Endothelial cell of umbilical vein (primary cell): Measurements from ENCODE around the gene AHNAK2. TPM values are rescaled to one million over a fixed set of nuclear protein-coding genes. Genes with fewer than 3 reads are reported as not detected.

ENCODE experiments used
- BruUV-seq: library from RNA; stranded (reverse); fragments of 400-500 nt; replicated peaks from 2 replicates; lab custom pipeline; 2021; lab: Mats Ljungman, UMichigan
- CTCF ChIA-PET: fragments of 300-600, 350-600 bp; sonication (Branson Sonifier 250); formaldehyde crosslinking; loops from one replicate; lab custom pipeline; 2021; ENCODE audit warnings: antibody characterized with exemption, inconsistent platforms; lab: Charles Lee
- POLR2A ChIA-PET: fragments of 300-600, 350-600 bp; sonication (Branson Sonifier 250); formaldehyde crosslinking; loops from one replicate; lab custom pipeline; 2021; ENCODE audit warnings: antibody characterized with exemption, inconsistent platforms; lab: Charles Lee
- DNase-seq: peaks from one replicate; pipeline ENCODE4 v3.0.0-alpha.2; 2011; ENCODE audit warnings: low read depth, low spot score
- FAIRE-seq: peaks from 2 replicates; lab custom pipeline; 2011; peaks lifted over from hg19 to GRCh38; lab: Jason Lieb, UNC
- H2AFZ ChIP-seq: 2 replicates; pipeline ENCODE4 v1.6.0; 2012; ENCODE audit warnings: low read depth, low read length, control low read depth, inconsistent platforms
- H3K27ac ChIP-seq: 2 replicates; pipeline ENCODE4 v1.5.1; 2011; ENCODE audit warnings: low read depth, mild to moderate bottlenecking, control low read depth, low read length, moderate library complexity; ENCODE audit not compliant: insufficient read depth
- H3K27me3 ChIP-seq, 2 experiments: 2 replicates each; pipeline versions ENCODE4 v1.6.0 to v1.6.1; 2011; ENCODE audit warnings: low read length in 2 of 2, mixed read lengths in 1 of 2; ENCODE audit not compliant: control insufficient read depth in 2 of 2, insufficient read depth in 2 of 2
- H3K36me3 ChIP-seq, 2 experiments: 2 replicates in 1 of 2; 3 replicates in 1 of 2; pipeline ENCODE4 v1.5.1; 2011; ENCODE audit warnings: low read length in 2 of 2, mild to moderate bottlenecking in 1 of 2, moderate library complexity in 1 of 2; ENCODE audit not compliant: control insufficient read depth in 2 of 2, insufficient read depth in 2 of 2; ENCODE audit errors: extremely low read depth in 1 of 2
- H3K4me1 ChIP-seq: 3 replicates; pipeline ENCODE4 v1.5.1; 2011; ENCODE audit warnings: mild to moderate bottlenecking, low read length; ENCODE audit not compliant: control insufficient read depth, insufficient read depth; ENCODE audit errors: extremely low read depth
- H3K4me2 ChIP-seq: 2 replicates; pipeline ENCODE4 v1.6.1; 2011; ENCODE audit warnings: low read length, control low read depth, mixed read lengths; ENCODE audit not compliant: insufficient read depth
- H3K4me3 ChIP-seq, 3 experiments: fragments of 200-600 bp in 1 of 3; sonication (generic), shearing (Covaris generic) in 1 of 3; replicated peaks in 1 of 3; 2 replicates each; pipeline ENCODE4 v1.5.1; 2011 to 2016; ENCODE audit warnings: control low read depth in 3 of 3, low read length in 3 of 3, mild to moderate bottlenecking in 2 of 3, inconsistent platforms in 1 of 3, low read depth in 1 of 3, moderate library complexity in 1 of 3; ENCODE audit not compliant: insufficient read depth in 1 of 3
- H3K79me2 ChIP-seq: 2 replicates; pipeline ENCODE4 v1.6.0; 2012; ENCODE audit warnings: low read length, inconsistent platforms; ENCODE audit not compliant: control insufficient read depth, insufficient read depth
- H3K9ac ChIP-seq: replicated peaks from 2 replicates; pipeline ENCODE3; 2011; ENCODE audit warnings: low read length, control low read depth; ENCODE audit not compliant: insufficient read depth; ENCODE audit errors: extremely low read depth
- H3K9me1 ChIP-seq: replicated peaks from 3 replicates; pipeline ENCODE4 v1.6.0; 2011; ENCODE audit warnings: mild to moderate bottlenecking, low read length; ENCODE audit not compliant: control insufficient read depth, insufficient read depth; ENCODE audit errors: extremely low read depth
- H3K9me3 ChIP-seq: replicated peaks from 2 replicates; pipeline ENCODE4 v1.5.1; 2012; ENCODE audit warnings: low read length, inconsistent platforms; ENCODE audit not compliant: control insufficient read depth, insufficient read depth
- H4K20me1 ChIP-seq: replicated peaks from 2 replicates; pipeline ENCODE3; 2011; ENCODE audit warnings: mild to moderate bottlenecking, low read length; ENCODE audit not compliant: control insufficient read depth, insufficient read depth; ENCODE audit errors: extremely low read depth
- CTCF ChIP-seq, 2 donors: IDR thresholded peaks; 1 replicate in 1 of 2; 2 replicates in 1 of 2; pipeline ENCODE4 v1.5.1; 2011; ENCODE audit warnings: low read length in 2 of 2, mild to moderate bottlenecking in 2 of 2, moderate library complexity in 2 of 2, control low read depth in 1 of 2, inconsistent platforms in 1 of 2, low read depth in 1 of 2; ENCODE audit not compliant: insufficient read depth in 1 of 2; ENCODE audit errors: extremely low read depth in 1 of 2
- EZH2 ChIP-seq: IDR thresholded peaks from 2 replicates; pipeline ENCODE4 v1.6.1; 2012; ENCODE audit warnings: borderline replicate concordance, low read depth, mild to moderate bottlenecking, moderate library complexity, low read length, inconsistent platforms; ENCODE audit not compliant: severe bottlenecking
- FOS ChIP-seq: IDR thresholded peaks from 2 replicates; pipeline ENCODE4 v1.6.1; 2011; ENCODE audit warnings: mild to moderate bottlenecking, low read length, moderate library complexity, borderline replicate concordance; ENCODE audit not compliant: insufficient read depth
- GATA2 ChIP-seq: IDR thresholded peaks from 2 replicates; pipeline ENCODE4 v1.7.0; 2011; ENCODE audit warnings: low read depth, mild to moderate bottlenecking, moderate library complexity, mixed read lengths, low read length; ENCODE audit not compliant: insufficient read length, insufficient read depth
- JUN ChIP-seq: IDR thresholded peaks from 2 replicates; pipeline ENCODE4 v1.6.1; 2011; ENCODE audit warnings: borderline replicate concordance, low read depth; ENCODE audit not compliant: insufficient read length, insufficient read depth
- MAX ChIP-seq: IDR thresholded peaks from 2 replicates; pipeline ENCODE4 v1.6.1; 2011; ENCODE audit not compliant: insufficient read depth, insufficient read length
- POLR2A ChIP-seq: IDR thresholded peaks from 2 replicates; pipeline ENCODE4 v1.6.1; 2012; ENCODE audit warnings: low read depth, mild to moderate bottlenecking, control low read depth, low read length
- POLR2AphosphoS5 ChIP-seq: IDR thresholded peaks from 2 replicates; pipeline ENCODE4 v1.6.1; 2012; ENCODE audit warnings: low read depth, mild to moderate bottlenecking, control low read depth, low read length, moderate library complexity; ENCODE audit not compliant: insufficient read depth
- dilution Hi-C: fragments of 300-500 bp; cut with MboI; formaldehyde crosslinking; loops from one replicate; pipeline ENCODE4 v1.15.0; 2019; ENCODE audit warnings: low sequenced_read_pairs; ENCODE audit not compliant: extremely low pct_ligation_motif_present
- intact Hi-C: fragments of 100-400 bp; cut with micrococcal nuclease; formaldehyde crosslinking; loops from one replicate; pipeline ENCODE4 v1.10.0; 2022
- polyA plus RNA-seq, 4 experiments: library from polyadenylated mRNA; depleted of rRNA in 3 of 4; stranded (reverse) in 3 of 4; unstranded in 1 of 4; fragments of >200 nt; gene quantifications; 2 replicates each; pipeline versions ENCODE4 v1.2.1 to v1.2.3, GENCODE V29; 2011 to 2012; ENCODE audit warnings: missing spikeins in 1 of 4
- total RNA-seq: library from RNA; stranded (reverse); gene quantifications from 2 replicates; pipeline ENCODE4 v1.2.3, GENCODE V29; 2021

AHNAK2 gene
- total and polyA plus RNA-seq, 2 donors (not counting 3 experiments of a cell fraction or from before 2014, with no cell fraction given), result 17.7 to 68.7 TPM

GRCh38 chr14:104996032-104996431, 17.9 kb upstream of the AHNAK2 start:
- H2AFZ ChIP-seq, result no peak overlapping the region
- no peak for TF ChIP-seq GATA2
- no peak for TF ChIP-seq JUN
- H3K27me3 ChIP-seq, result no peaks in the 10 kb centered on the region
- H3K9ac ChIP-seq, result no peak overlapping the region
- POLR2A ChIA-PET, result interaction anchor here (0.6 kb wide), 1 partner anchor 32 kb away, joined by 4 read pairs; no protein-coding TSS in a partner anchor
- no peaks in the 10 kb centered on the region for H3K9me1 ChIP-seq
- H3K27ac ChIP-seq, result no peak overlapping the region
- CTCF ChIA-PET, result no interaction called here
- H4K20me1 ChIP-seq, result no peaks in the 10 kb centered on the region
- FAIRE-seq, result no peak
- dilution Hi-C loops (no loop called here), intact Hi-C loops (no loop called here)
- no peaks in the 10 kb centered on the region for H3K4me1 ChIP-seq
- peaks cover 0 to 2% of the 10 kb centered on the region in 2 experiments for H3K36me3 ChIP-seq
- H3K9me3 ChIP-seq, result no peaks in the 10 kb centered on the region
- H3K4me2 ChIP-seq, result no peak overlapping the region
- no peak overlapping the region for H3K4me3 ChIP-seq
- no TSS peak for BruUV-seq
- H3K79me2 ChIP-seq, result no peaks in the 10 kb centered on the region
- DNase-seq, result no peak

GRCh38 chr14:104994978-104995377, 16.8 kb upstream of the AHNAK2 start:
- Histone ChIP-seq H3K4me3 (no peak overlapping the region), H3K27ac (no peak overlapping the region), H3K9me3 (no peaks in the 10 kb centered on the region), H3K4me1 (no peaks in the 10 kb centered on the region), H2AFZ (no peak overlapping the region), H3K4me2 (no peak overlapping the region), H3K27me3 (no peaks in the 10 kb centered on the region), H3K9me1 (no peaks in the 10 kb centered on the region), H4K20me1 (no peaks in the 10 kb centered on the region), H3K36me3 (peaks cover 0 to 2% of the 10 kb centered on the region in 2 experiments), H3K9ac (no peak overlapping the region), H3K79me2 (no peaks in the 10 kb centered on the region)
- TF ChIP-seq JUN (no peak), POLR2AphosphoS5 (no peak), EZH2 (no peak), POLR2A (no peak), FOS (no peak), MAX (no peak), GATA2 (no peak), CTCF (IDR thresholded peaks at IDR 0.05; ENCODE audit: extremely low read depth in 1 of 2, insufficient read depth in 1 of 2, low read depth in 1 of 2, low read length in 2 of 2) (no peak)
- FAIRE-seq, result no peak
- intact Hi-C loops, result no loop called here
- dilution Hi-C loops, result no loop called here
- no TSS peak for BruUV-seq
- ChIA-PET CTCF (interaction anchor here (1.0 to 2.7 kb wide), 4 partner anchors 9 to 51 kb away, joined by 3 to 14 read pairs (median 3); partner anchors contain the start of gene CLBA1), POLR2A (no interaction called here)
- DNase-seq, result no peak
